Activated CD8-positive, alpha-beta memory T cell treated with anti-CD3 and anti-CD28 coated beads, Interleukin-2, amount 50 U/mL, for 1 hour (primary cell): Measurements from ENCODE around the gene MCOLN3.
"Not testable (repeated sequence)": the region's sequence is repeated elsewhere in the genome, so short reads cannot be mapped to it uniquely, and the experiment has no call there.

ENCODE experiments used
- DNase-seq: peaks from one replicate; pipeline ENCODE4 v3.0.0-alpha.2; 2020; ENCODE audit errors: extremely low read depth

MCOLN3 gene

DNA sequence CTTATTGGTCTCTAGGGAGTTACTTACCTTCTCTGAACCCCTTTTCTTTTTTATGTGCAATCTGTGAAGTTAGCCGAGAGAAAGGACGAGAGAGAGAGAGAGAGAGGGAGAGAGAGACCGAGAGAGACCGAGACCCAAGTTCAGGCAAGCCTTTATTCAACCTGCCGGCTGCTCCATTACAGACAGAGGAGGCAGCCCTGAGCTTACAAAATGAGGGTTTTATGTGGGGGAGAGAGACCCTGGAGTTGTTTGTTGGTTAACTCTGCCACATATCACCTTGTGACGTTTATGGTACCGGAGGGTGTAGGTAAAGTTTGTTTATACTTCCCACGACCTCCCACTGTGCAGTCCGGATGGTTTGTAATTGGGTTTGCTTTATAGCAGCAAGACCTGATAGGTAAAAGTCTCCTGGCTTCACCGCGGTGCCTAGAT, 1.5 kb upstream of the MCOLN3 start:
- DNase-seq: no peak

- DNase-seq: no peak
Observed at GRCh38 chr1:85047472-85048295, 616 bp downstream of the MCOLN3 start.

DNA sequence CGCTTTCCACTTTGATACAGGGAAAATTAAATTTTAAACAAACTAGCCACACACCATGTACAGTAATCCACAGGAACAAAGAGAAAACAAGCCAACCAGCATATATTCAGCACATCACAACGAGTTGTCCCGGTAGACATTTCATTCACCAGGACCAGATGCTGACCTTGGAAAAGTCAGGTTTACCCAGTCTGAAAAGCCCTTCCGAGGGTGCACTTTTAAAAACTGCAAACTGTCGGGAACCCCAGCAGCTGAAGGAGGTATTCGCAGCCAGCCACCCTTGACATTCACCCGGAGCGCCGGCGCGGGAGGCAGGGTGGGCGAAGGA, 1.2 kb downstream of the MCOLN3 start:
- DNase-seq: no peak

DNA sequence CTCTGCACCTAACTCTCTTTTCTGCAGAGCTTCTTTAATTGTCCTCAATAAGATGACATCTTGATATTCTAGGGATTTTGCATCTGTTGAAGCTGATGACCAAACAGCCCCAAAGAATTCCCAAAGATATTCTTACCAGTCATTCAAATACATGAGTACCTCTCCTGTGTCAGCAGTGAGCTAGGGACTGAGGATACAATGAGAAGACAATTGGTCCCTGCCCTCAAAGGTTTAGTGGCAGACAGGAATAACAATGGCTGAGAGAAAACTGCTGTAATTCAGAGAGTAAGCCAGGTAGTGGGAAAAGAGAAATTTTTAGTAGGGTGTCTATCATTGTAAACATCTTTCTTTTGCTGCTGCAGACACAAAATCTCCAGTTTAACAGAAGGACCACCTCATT, 5.9 kb downstream of the MCOLN3 start:
- no peak for DNase-seq

DNA sequence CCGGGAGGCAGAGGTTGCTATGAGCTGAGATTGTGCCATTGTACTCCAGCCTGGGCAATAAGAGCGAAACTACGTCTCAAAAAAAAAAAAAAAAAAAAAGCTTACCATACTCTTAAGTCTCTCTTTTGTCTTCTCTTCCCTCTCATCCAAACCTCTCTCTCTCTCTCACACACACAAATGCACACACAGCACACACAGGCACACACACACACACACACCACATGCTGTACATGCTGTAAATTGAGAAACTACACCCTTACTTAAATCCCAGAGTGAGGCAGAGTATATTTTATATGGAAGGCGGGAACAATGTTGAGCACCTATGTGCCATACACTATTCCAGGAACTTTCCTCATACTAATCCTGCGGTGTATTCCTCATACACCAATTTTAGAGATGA, 6.5 kb downstream of the MCOLN3 start:
- no peak for DNase-seq

GRCh38 chr1:85033221-85033620, 15.1 kb downstream of the MCOLN3 start:
- no peak for DNase-seq

DNA sequence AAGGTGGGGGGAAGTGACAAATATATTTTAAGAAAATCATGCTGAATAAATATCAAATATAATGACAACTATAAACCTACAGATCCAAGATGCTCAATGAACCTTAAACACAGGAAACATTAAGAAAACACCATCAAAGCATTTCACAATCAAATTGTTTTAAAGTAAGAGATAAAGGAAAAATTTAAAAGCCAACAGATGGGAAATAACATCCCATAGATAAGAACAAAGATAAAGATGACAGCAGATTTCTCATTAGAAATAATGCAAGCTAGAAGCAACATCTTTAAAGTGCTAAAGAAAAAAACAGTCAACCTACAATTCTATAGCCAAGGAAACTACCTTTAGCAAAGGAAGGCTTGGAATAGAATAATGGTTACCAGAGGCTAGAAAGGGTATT, 17.8 kb downstream of the MCOLN3 start:
- DNase-seq: no peak

GRCh38 chr1:85028151-85028550, 20.1 kb downstream of the MCOLN3 start:
- no peak for DNase-seq

- no peak for DNase-seq
Observed at GRCh38 chr1:85027242-85027983, 20.9 kb downstream of the MCOLN3 start.

- DNase-seq: no peak
Observed at GRCh38 chr1:85025940-85026339, 22.4 kb downstream of the MCOLN3 start.

- DNase-seq: no peak
Observed at GRCh38 chr1:85024736-85025135, 23.6 kb downstream of the MCOLN3 start.

DNA sequence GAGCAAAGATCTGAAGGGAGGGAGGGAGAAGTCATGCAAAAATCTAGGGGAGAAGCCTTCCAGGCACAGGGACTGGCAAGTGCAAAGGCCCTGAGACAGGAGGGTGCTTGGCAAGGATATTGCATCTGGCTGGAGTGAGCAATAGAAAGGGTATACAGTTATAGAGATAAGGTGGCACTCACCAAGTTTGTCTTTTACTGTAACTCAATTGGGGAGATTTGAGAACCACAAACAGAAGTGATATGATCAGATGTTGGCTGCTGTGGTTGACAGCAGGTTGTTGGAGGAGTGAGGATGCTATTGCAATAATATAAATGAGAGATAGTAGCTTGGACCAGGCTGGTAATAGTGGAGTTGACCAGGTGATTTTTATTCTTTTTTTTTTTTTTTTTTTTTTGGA, 25.6 kb downstream of the MCOLN3 start:
- DNase-seq: no peak

GRCh38 chr1:85019994-85020393, 28.3 kb downstream of the MCOLN3 start:
- no peak for DNase-seq

DNA sequence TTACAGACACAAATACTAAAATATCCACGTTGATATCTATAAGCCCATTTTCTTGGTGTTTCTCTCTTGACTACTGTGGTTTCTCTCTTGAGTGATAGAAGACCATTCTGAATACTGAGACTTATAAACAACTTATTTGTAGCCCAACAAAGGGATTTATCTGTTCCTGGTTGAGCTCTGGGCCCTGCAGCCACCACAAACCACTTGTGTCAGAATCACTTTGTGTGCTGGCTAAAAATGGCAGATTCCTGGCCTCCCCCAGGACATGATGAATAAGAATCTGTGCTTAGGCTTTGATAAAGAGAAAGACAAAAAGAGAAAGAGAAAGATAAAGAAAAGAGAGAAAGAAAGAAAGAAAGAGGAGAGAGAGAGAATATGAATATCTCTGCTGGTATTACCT, 32.5 kb downstream of the MCOLN3 start:
- no peak for DNase-seq

DNA sequence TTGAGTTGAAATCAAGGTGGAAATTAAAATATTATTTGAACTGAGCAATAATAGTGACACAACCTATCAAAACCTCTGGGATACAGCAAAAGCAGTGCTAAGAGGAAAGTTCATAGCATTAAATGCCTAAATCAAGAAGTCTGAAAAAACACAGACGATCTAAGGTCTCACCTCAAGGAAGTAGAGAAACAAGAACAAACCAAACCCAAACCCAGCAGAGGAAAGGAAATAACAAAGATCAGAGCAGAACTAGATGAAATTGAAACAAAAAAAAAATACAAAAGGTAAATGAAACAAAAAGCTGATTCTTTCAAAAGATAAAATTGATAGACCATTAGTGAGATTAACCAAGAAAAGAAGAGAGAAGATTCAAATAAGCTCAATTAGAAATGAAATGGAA, 42.7 kb downstream of the MCOLN3 start:
- DNase-seq: not testable (repeated sequence)

GRCh38 chr1:85001742-85002141, 46.6 kb downstream of the MCOLN3 start:
- DNase-seq: no peak

DNA sequence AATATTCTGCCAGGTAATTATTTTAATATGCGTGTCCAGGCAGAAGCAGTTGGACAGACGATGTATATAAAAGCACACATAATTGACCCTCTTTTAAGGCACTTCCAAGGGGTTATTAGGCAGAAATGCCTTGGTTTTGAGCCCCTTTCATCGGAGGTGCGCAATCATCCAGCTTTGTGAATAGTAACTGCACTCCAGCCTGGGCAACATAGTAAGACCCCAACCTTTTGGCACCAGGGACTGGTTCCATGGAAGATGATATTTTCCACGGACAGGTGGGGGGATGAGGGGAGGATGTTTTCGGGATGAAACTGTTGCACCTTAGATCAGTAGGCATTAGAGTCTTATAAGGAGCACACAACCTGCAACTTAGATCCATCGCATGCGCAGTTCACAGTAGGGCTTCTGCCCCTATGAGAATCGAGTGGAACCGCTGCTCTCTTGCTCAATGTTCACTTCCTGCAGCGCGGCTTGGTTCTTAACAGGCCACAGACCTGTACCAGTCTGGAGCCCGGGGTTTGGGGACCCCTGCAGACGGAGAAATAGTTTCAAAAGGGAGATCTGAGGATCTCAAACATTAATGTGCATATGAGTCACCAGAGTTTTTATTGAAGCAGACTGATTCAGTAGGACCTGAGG, 49.5 kb downstream of the MCOLN3 start:
- DNase-seq: peak; percentile 47

DNA sequence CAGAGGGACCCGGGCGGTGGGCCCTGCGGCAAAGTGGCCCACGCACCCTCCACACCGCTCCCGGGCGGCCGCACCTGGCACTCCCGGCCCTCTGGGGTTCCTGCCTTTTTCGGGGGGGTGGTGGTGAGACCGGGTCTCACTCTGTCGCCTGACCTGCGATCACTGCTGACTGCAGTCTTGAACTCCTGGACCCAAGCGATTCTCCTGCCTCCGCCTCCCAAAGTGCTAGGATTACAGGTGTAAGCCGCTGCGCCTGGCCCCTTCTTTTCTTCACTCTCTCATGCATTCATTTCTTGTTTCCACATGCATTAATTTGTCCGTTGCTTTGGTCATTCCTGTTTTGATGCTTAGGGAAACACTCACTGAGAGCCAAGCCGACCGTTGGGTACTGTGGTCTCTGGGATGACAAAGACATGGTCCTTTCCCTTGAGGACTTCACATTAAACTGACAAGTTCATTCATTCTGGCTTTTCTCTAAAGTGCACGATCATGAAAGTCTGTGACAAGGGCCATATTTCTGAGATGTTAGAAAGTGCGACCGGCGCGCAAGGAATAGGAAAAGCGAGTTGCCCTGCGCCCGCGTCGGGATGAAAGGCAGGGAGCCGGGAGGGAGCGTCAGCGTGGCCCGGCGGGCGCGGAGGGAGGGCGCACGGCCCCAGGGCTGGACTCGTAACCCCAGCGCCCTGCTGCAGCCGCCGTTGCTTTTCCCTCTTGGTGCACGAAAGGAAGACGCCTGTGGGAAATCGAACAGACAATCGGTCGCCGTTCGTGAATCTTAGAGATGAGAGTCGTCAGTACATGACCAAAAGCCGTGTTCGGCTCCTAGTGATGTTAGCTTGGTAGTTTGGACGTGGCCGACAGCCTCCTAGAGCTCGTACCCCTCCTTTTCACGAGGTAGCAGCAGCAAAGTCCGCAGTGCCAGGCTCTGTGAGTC, 50.4 kb downstream of the MCOLN3 start:
- no peak for DNase-seq

GRCh38 chr1:84996846-84997666, 51.2 kb downstream of the MCOLN3 start, which contains the start of gene MCOLN2:
Gene MCOLN2, minus strand, starts transcription at chr1:84997113. Its CDS starts 241 bp downstream, at chr1:84996872.
- no peak for DNase-seq

DNA sequence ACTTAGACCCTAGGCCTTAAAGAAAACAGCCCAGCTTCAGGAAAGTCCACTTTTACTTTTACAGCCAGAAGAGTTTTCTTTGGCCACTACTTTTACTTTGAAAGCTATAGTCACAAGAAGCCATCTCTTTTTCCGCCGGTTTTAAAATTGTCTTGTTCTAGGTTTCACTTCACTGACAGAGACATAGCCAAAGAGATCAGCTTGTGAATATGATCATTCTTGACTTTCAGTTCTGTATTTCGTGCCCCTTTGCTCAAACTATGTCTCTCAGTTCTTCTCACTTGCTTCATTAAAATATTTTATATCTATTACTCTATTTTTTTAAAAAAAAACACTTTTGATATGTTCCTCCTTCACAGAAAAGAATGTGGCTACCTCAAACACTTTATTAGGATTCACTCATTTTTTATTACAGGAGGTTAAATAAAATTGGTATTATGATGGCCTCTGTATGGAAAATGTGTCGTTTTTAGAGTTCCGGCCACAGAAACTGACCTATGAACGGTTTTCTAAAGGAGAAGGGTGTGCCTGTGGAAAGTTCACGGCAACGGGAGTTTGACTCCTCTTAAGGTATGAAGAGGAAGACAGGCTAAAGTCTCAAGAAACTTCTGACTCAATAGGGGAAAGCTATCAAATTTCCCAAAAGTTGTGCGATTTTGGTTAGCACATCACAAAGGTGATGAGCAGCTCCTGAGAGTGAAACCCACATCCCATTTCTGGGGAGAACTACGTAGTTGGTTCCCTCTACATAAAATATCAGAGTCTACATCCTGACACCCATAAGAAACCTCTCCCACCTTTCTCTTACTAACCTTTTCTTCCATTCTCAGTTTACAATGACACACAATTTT, 52.6 kb downstream of the MCOLN3 start:
- no peak for DNase-seq
